AG04450 (cell line): ENCODE results near the gene HNRNPA3. TPM values are rescaled to one million over a fixed set of nuclear protein-coding genes. Genes with fewer than 3 reads are reported as not detected.

Experiments used
- CTCF ChIA-PET: fragments of 300-600, 350-600 bp; formaldehyde crosslinking; extraction: SDS; loops from one replicate; lab custom pipeline; 2022; ENCODE audit warnings: antibody characterized with exemption, inconsistent platforms; lab: Charles Lee
- POLR2A ChIA-PET: fragments of 350-600 bp; formaldehyde crosslinking; extraction: SDS; loops from one replicate; lab custom pipeline; 2021; ENCODE audit warnings: antibody characterized with exemption, inconsistent platforms; lab: Yijun Ruan, JAX
- DNase-seq: peaks from one replicate; pipeline ENCODE4 v3.0.0-alpha.2; 2011; ENCODE audit warnings: low read depth, low spot score
- H3K27ac ChIP-seq: one replicate; pipeline ENCODE4 v1.5.1; 2012; ENCODE audit warnings: low read depth, low read length, control low read depth
- H3K27me3 ChIP-seq: one replicate; pipeline ENCODE4 v1.6.0; 2012; ENCODE audit warnings: low read length; ENCODE audit not compliant: control insufficient read depth, insufficient read depth
- H3K4me3 ChIP-seq: 2 replicates; pipeline ENCODE4 v1.5.1; 2011; ENCODE audit warnings: mild to moderate bottlenecking, low read depth, low read length, control low read depth
- H3K9me3 ChIP-seq: 2 replicates; pipeline ENCODE4 v1.5.1; 2012; ENCODE audit warnings: low read length; ENCODE audit not compliant: control insufficient read depth, insufficient read depth
- CTCF ChIP-seq: IDR thresholded peaks from 2 replicates; pipeline ENCODE4 v1.5.1; 2011; ENCODE audit warnings: low read depth, low read length, control low read depth, inconsistent platforms
- polyA plus RNA-seq: library from polyadenylated mRNA; depleted of rRNA; stranded (reverse); fragments of >200 nt; gene quantifications from 2 replicates; pipeline ENCODE4 v1.2.3, GENCODE V29; 2011

The HNRNPA3 gene
- polyA plus RNA-seq, 1 experiment: 177 TPM

- no peak for TF ChIP-seq CTCF
- peaks cover 3% of the 10 kb centered on the region; the same call in 1 of the 2 replicates for H3K9me3 ChIP-seq
- no peak for DNase-seq
- peak overlapping the region; percentile 80 for H3K4me3 ChIP-seq
- no peaks in the 10 kb centered on the region for H3K27me3 ChIP-seq
- ChIA-PET CTCF (interaction anchor here (0.6 to 4.8 kb wide), 26 partner anchors 9 to 495 kb away, joined by 3 to 61 read pairs (median 4); partner anchors contain the start of gene AGPS), POLR2A (interaction anchor here (0.9 to 3.1 kb wide), 12 partner anchors 8 to 98 kb away, joined by 3 to 25 read pairs (median 7); partner anchors contain the start of gene HNRNPA3)
- H3K27ac ChIP-seq: peak overlapping the region; percentile 99
Observed at GRCh38 chr2:177262958-177263450, 50.4 kb downstream of the HNRNPA3 start.

GRCh38 chr2:177263451-177264208, 51.0 kb downstream of the HNRNPA3 start:
- ChIA-PET POLR2A (interaction anchor here (0.8 to 3.1 kb wide), 19 partner anchors 8 to 177 kb away, joined by 3 to 25 read pairs (median 6); partner anchors contain the start of gene HNRNPA3), CTCF (interaction anchor here (0.6 to 4.8 kb wide), 30 partner anchors 9 to 495 kb away, joined by 3 to 61 read pairs (median 4); partner anchors contain the start of gene AGPS)
- H3K27me3 ChIP-seq: no peaks in the 10 kb centered on the region
- H3K9me3 ChIP-seq: peaks cover 3% of the 10 kb centered on the region; the same call in 1 of the 2 replicates
- peak overlapping the region; percentile 99 for H3K27ac ChIP-seq
- TF ChIP-seq CTCF: peak; percentile 85
- peak; percentile 92 for DNase-seq
- peak overlapping the region; percentile 80 for H3K4me3 ChIP-seq

GRCh38 chr2:177264209-177264692, 51.7 kb downstream of the HNRNPA3 start:
- H3K4me3 ChIP-seq: peak overlapping the region; percentile 80
- ChIA-PET CTCF (interaction anchor here (0.7 to 4.8 kb wide), 19 partner anchors 9 to 494 kb away, joined by 3 to 61 read pairs (median 6); partner anchors contain the start of gene AGPS), POLR2A (interaction anchor here (0.7 to 3.1 kb wide), 25 partner anchors 9 to 177 kb away, joined by 3 to 25 read pairs (median 5); partner anchors contain the start of gene HNRNPA3)
- DNase-seq: no peak
- no peaks in the 10 kb centered on the region for H3K27me3 ChIP-seq
- H3K27ac ChIP-seq: peak overlapping the region; percentile 99
- H3K9me3 ChIP-seq: peaks cover 3% of the 10 kb centered on the region; the same call in 1 of the 2 replicates
- no peak for TF ChIP-seq CTCF

GRCh38 chr2:177264693-177265587, 52.3 kb downstream of the HNRNPA3 start, which contains the start of gene NFE2L2:
NFE2L2 (minus strand) TSS chr2:177264727; CDS start chr2:177264576, 151 bp downstream.
- Histone ChIP-seq H3K27ac (peak within 1 kb of the TSS; percentile 99), H3K4me3 (peak within 1 kb of the TSS; percentile 80), H3K27me3 (no peaks in the 10 kb centered on the region), H3K9me3 (peaks cover 3% of the 10 kb centered on the region; the same call in 1 of the 2 replicates)
- POLR2A ChIA-PET: interaction anchor here (0.7 to 3.1 kb wide), 24 partner anchors 9 to 176 kb away, joined by 3 to 25 read pairs (median 5); partner anchors contain the start of gene HNRNPA3
- CTCF ChIA-PET: interaction anchor here (0.6 to 4.8 kb wide), 14 partner anchors 9 to 1276 kb away, joined by 3 to 61 read pairs (median 5); no protein-coding TSS in a partner anchor
- peak; percentile 83 for DNase-seq
- peak; percentile 45 for TF ChIP-seq CTCF
